Right lobe of liver (tissue), 4 donors: ENCODE results near the gene YAP1.

ENCODE experiments used
- CTCF ChIP-seq, 4 donors: fragments of 200-600 bp in 3 of 4; fragments of 450-650 bp in 1 of 4; IDR thresholded peaks; one replicate each; pipeline versions ENCODE4 v1.5.1 to v1.8.0; 2016 to 2022; ENCODE audit warnings: antibody characterized with exemption in 4 of 4, mild to moderate bottlenecking in 2 of 4
- POLR2A ChIP-seq: fragments of 450-650 bp; IDR thresholded peaks from one replicate; pipeline ENCODE4 v1.6.1; 2017; ENCODE audit warnings: antibody characterized with exemption, mild to moderate bottlenecking
- donor health status: DM: no; HTN: no; CAD: no.
- donor health status: DM: no; HTN: no; CAD: no.
- donor health status: DM: no; HTN: yes; CAD: no.

GRCh38 chr11:102187416-102188151, 77.3 kb downstream of the YAP1 start:
- TF ChIP-seq CTCF (IDR thresholded peaks at IDR 0.05) (no peak), POLR2A (no peak)
